NCI-H2029 (cell line): ENCODE results near the gene SLTM.
"Not testable (repeated sequence)": the region's sequence is repeated elsewhere in the genome, so short reads cannot be mapped to it uniquely, and the experiment has no call there.

Experiments
- DNase-seq: peaks from one replicate; lab custom pipeline; 2025; lab: John Stamatoyannopoulos, UW

The SLTM gene

DNA sequence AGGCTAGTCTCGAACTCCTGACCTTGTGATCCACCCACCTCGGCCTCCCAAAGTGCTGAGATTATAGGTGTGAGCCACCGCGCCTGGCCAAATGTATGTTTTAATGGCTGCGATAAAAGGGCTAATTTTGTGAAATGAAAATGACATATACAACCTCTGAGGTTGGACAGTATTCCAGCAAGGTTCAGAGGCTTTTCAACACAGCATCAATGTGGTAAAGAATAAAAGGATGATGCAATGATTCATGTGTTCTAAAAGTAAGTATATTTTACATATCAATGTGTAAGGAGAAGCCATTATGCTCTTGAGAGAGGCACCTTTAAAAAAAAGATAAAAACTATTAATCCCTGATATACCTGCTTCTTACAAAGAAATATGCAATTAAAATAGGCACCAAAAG lies 6.7 kb downstream of the SLTM start:
- DNase-seq = no peak

- DNase-seq = no peak
Observed at GRCh38 chr15:58924327-58924726, 9.2 kb downstream of the SLTM start.

DNA sequence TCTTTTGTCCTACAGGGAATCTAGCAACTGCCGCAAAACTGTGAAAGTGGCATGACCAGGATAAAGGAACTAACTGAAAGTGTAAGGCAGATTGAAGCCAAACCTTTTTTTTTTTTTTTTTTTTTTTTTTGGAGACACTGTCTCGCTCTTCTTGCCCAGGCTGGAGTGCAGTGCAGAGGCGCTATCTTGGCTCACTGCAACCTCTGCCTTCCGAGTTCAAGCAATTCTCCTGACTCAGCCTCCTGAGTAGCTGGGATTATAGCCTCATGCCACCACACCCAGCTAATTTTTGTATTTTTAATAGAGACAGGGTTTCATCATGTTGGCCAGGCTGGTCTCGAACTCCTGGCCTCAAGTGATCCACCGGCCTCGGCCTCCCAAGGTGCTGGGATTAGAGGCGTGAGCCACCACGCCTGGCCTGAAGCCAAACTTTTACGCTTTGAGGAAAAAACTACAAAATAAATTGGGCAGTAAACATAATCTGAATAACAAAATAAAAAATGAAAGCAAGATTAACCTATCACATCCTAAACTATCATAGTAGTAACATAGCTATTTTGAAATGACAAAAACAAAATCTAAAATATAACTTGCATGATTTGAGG lies 9.7 kb downstream of the SLTM start:
- DNase-seq = no peak

DNA sequence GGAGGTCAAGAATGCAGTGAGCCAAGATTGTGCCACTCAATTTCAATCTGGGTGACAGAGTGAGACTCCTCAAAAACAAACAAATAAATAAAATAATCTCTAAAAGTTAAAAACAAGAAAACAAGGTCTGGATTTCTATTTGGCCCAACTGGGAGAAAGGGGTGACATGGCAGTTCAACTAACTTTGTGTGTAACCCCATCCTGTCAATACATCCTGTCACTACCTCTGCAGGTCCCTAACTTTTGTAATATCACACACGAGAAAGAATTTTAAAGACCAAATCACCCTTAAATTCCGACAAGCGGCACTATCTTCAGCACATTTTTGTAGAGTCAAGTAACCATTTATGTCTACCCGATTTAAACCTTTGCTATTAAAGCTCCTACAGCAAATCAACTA lies 10.2 kb downstream of the SLTM start:
- DNase-seq = no peak

- no peak for DNase-seq
Observed at GRCh38 chr15:58921267-58921790, 12.2 kb downstream of the SLTM start.

GRCh38 chr15:58920447-58920846 lies 13.0 kb downstream of the SLTM start:
- DNase-seq = not testable (repeated sequence)

DNA sequence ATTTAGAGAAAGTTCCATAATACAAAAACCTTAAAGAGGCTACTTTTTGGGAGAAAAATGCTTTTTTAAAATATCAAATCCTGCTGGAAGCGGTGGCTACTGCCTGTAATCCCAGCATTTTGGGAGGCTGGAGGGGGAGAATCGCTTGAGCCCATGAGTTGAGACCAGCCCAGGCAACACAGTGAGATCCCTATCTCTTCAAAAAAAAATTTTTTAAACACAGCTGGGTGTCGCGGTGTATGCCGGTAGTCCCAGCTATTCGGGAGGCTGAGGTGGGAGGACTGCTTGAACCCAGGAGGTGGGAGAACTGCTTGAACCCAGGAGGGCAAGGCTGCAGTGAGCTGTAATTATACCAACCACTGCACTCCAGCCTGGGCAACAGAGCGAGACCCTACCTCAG lies 14.2 kb downstream of the SLTM start:
- no peak for DNase-seq

DNA sequence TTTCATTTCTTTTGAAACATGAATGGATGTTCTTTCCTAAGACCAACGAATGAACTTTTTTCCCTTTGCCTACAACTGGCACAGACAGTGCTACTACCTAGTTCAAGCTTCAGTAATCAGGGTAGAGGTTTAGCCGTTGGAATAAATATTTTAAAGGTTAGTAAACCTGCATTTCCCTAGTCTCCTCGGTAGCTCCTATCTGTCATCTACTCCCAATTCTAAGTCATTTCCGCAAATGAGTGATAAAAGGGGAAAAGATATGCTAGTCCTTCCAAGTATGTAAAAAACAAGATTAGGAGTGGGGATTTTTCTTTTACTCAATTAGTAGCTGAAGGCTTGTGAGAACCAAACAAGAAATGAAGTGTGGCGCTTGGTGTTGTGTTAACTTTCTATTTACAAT lies 15.2 kb downstream of the SLTM start:
- no peak for DNase-seq

- not testable (repeated sequence) for DNase-seq
Observed at GRCh38 chr15:58917613-58918129, 15.8 kb downstream of the SLTM start.

DNA sequence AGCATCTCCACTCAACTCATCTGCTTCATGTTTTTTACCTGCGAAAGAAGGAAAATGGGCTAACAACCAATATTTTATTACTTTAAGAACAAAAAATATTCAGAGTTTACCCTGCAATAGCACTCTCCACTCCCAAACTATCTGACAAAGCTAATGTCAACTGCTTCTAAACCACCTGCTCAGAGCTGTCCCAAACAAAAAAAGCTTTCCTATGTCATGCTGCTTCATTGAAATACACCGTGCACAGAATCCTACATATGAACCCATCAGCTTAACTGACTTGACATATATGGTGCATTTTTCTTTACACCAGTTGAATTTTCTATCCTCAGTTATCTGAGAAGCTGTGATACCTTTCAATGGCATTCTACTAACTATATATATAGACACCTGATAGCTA lies 16.5 kb downstream of the SLTM start:
- no peak for DNase-seq

GRCh38 chr15:58910456-58910855 lies 23.0 kb downstream of the SLTM start:
- DNase-seq = no peak

- DNase-seq = no peak
Observed at GRCh38 chr15:58909616-58910015, 23.9 kb downstream of the SLTM start.

DNA sequence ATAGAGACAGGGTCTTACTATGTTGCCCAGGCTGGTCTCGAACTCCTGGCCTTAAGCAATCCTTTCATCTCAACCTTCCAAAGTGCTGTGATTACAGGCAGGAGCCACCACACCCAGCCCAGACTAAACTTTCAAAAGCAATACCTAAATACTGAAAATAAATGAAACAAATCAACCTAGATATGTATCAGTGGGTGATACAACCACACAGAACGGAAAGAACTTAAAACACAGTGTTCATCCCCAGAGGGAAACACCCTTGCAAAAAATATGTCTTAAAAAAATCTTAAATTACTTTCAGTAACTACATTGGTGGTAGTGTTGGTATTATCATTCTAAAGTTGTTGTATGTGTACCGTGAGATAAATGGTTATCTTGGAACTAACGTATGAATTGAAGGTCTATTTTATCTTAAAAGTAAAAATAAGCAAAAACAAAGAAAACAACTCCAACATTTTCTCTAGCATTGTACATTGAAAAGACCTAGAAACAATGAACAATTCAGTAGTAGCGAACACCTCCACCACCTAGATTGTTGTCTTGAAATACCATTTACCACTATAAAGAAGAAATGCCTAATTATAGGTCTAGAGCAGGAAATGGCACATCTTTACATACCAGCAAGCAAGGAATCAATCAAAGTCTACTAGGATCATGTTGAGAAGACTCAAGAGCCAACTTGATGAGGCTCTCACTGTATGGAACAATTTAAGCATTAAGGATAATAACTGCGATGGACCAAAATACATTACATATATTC lies 24.7 kb downstream of the SLTM start:
- no peak for DNase-seq

DNA sequence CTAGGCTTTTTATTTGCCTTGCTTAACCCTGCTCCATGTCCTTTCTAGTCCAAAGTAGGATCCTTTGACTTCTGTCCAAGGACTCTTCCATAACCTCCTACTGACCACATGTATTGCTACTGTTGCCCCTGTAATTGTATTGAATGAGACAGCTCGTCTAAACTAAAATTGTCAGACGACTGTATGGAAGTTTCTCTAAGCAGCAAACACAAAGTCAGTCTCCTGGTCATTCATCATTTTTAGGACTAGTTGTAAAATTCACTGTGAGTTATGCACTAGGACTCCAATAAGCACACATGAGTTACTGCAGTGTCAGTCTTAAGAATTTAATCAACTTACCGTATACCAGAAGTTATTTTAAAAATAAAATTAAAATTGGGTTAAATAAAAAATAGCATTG lies 32.8 kb downstream of the SLTM start:
- no peak for DNase-seq

DNA sequence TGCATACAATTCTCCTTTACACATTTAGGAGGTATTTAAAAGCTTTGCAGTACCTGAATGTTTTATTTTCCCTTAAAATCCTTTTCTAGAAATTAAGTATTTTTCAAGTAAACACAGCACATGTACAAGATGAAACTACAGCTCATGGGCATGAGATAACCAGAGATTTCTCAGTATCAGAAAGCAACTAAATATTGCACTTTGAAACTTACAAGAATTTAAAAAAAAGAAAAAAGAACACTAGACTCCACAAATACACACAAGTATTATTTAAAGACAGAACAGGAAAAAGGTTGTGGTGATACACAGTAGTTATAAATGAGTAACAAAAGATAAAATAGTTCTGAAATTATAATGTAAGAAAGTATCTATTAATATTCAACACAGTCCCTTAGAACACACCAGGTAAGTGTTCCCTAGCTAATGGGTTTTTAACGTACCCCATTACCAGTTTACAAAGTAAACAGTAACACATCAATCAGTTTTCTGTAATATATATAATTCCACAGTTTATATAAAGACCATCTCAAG lies 35.3 kb downstream of the SLTM start:
- DNase-seq = no peak

DNA sequence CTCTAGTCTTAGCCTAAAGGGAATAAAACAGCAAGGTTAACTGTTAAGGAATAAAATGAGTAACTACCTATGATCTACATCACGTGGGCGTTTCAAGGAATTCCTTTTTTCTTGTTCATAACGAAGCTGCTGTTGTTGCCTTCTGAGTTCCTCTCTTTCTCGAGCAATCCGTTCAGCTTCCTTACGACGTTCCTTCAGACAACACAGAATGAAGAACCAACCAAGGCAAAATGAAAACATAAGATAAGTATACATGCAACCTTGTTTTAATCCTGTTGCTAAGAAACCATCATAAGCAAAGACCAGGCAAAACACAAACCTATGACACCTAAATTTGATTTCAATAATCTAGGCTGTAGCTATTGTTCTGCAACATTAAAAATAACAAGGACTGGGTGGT lies 44.1 kb downstream of the SLTM start:
- DNase-seq = no peak

DNA sequence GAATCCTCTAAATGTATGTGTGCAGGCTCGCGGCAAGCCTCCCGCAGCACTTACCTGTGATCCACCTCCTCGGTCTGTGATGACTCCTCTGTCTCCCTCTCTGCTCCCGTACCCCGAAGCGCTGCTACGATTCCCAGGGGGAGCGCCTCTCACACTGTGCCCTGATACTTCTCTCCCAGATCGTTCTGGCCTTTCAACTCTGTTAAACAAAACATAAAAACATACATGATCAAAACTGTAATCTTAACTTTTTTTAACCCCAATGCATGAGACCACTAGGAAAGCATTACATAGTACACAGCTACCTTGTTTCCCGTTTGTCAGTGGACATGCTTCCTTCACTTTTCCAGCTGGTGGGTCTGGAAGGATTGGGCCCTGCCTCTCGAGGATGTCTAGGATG lies 46.6 kb downstream of the SLTM start:
- no peak for DNase-seq

GRCh38 chr15:58883926-58884325 lies 49.6 kb downstream of the SLTM start:
- DNase-seq = not testable (repeated sequence)

DNA sequence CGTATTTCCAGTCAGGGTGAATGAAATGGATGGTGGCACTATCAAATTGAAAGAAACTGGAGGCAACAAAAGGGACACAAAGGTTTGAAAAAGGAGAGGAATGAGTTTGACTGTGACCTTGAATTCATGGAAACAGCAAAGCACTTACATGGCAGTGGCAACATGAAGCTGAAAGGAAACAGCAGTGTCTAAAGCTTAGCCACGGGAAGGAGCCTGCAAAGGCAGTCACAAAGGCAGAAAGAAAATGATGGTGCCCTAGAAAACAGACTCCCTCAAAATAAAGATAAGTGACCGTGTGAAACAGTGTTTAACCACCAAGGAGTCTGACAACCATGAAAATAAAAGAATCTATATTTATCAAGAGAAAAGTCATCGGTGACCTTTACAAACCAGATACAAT lies 51.2 kb downstream of the SLTM start:
- DNase-seq = no peak

GRCh38 chr15:58880320-58880719 lies 53.2 kb downstream of the SLTM start:
- no peak for DNase-seq

- DNase-seq = no peak
Observed at GRCh38 chr15:58877999-58878825, 55.3 kb downstream of the SLTM start.
